ENCODE data around the gene FFAR2. TPM values are rescaled to one million over a fixed set of nuclear protein-coding genes. Genes with fewer than 3 reads are reported as not detected.

Gene FFAR2
- total and polyA plus RNA-seq, 2 donors (not counting 3 experiments of a cell fraction or from before 2014, with no cell fraction given): not detected

- intact Hi-C loops (cut with micrococcal nuclease) (no loop called here), dilution Hi-C loops (cut with MboI; ENCODE audit: extremely low pct_ligation_motif_present, low sequenced_read_pairs) (no loop called here)
- Histone ChIP-seq H2AFZ (ENCODE audit: low read depth, low read length) (no peak overlapping the region), H3K9me3 (replicated peaks; ENCODE audit: control insufficient read depth, insufficient read depth, low read length) (no peaks in the 10 kb centered on the region), H4K20me1 (replicated peaks; ENCODE audit: control insufficient read depth, extremely low read depth, insufficient read depth, low read length) (no peaks in the 10 kb centered on the region), H3K36me3 (ENCODE audit: control insufficient read depth in 2 of 2, extremely low read depth in 1 of 2, insufficient read depth in 2 of 2, low read length in 2 of 2) (no peaks in the 10 kb centered on the region), H3K9me1 (replicated peaks; ENCODE audit: control insufficient read depth, extremely low read depth, insufficient read depth, low read length) (no peaks in the 10 kb centered on the region), H3K79me2 (ENCODE audit: control insufficient read depth, insufficient read depth, low read length) (no peaks in the 10 kb centered on the region), H3K27me3 (ENCODE audit: control insufficient read depth in 2 of 2, insufficient read depth in 2 of 2, low read length in 2 of 2) (peaks cover 0 to under 1% of the 10 kb centered on the region in 2 experiments), H3K27ac (ENCODE audit: insufficient read depth, low read depth, low read length) (no peak overlapping the region), H3K4me3 (replicated peaks in 1 of 3; ENCODE audit: insufficient read depth in 1 of 3, low read depth in 1 of 3, low read length in 3 of 3) (no peak overlapping the region), H3K9ac (replicated peaks; ENCODE audit: extremely low read depth, insufficient read depth, low read length) (no peak overlapping the region), H3K4me2 (ENCODE audit: insufficient read depth, low read length) (no peak overlapping the region), H3K4me1 (ENCODE audit: control insufficient read depth, extremely low read depth, insufficient read depth, low read length) (no peaks in the 10 kb centered on the region)
- TF ChIP-seq FOS (IDR thresholded peaks at IDR 0.05; ENCODE audit: borderline replicate concordance, insufficient read depth, low read length) (no peak), POLR2A (IDR thresholded peaks at IDR 0.05; ENCODE audit: low read depth, low read length) (no peak), MYC (IDR thresholded peaks at IDR 0.05; ENCODE audit: low read depth, low read length) (no peak), JUN (IDR thresholded peaks at IDR 0.05; ENCODE audit: borderline replicate concordance, insufficient read depth, insufficient read length, low read depth) (no peak), GATA2 (IDR thresholded peaks at IDR 0.05; ENCODE audit: insufficient read depth, insufficient read length, low read depth, low read length) (no peak)
- FAIRE-seq (no peak), DNase-seq (ENCODE audit: low read depth, low spot score) (no peak)
- no TSS peak for BruUV-seq (replicated peaks)
- POLR2A ChIA-PET: no interaction called here
- CTCF ChIA-PET: no interaction called here
Measured at GRCh38 chr19:35442091-35442490, 6.0 kb upstream of the FFAR2 start.

- no TSS peak for BruUV-seq (replicated peaks)
- no peak overlapping the region for H3K4me2 ChIP-seq (ENCODE audit: insufficient read depth, low read length)
- H3K4me1 ChIP-seq (ENCODE audit: control insufficient read depth, extremely low read depth, insufficient read depth, low read length): no peaks in the 10 kb centered on the region
- ChIA-PET CTCF (no interaction called here), POLR2A (no interaction called here)
- FAIRE-seq (no peak), DNase-seq (ENCODE audit: low read depth, low spot score) (no peak)
- dilution Hi-C loops (cut with MboI; ENCODE audit: extremely low pct_ligation_motif_present, low sequenced_read_pairs): no loop called here
- no peak overlapping the region for H2AFZ ChIP-seq (ENCODE audit: low read depth, low read length)
- no peaks in the 10 kb centered on the region for H3K9me3 ChIP-seq (replicated peaks; ENCODE audit: control insufficient read depth, insufficient read depth, low read length)
- H3K27ac ChIP-seq (ENCODE audit: insufficient read depth, low read depth, low read length): no peak overlapping the region
- H3K9me1 ChIP-seq (replicated peaks; ENCODE audit: control insufficient read depth, extremely low read depth, insufficient read depth, low read length): no peaks in the 10 kb centered on the region
- TF ChIP-seq JUN (IDR thresholded peaks at IDR 0.05; ENCODE audit: borderline replicate concordance, insufficient read depth, insufficient read length, low read depth): no peak
- TF ChIP-seq, protein P1, sequence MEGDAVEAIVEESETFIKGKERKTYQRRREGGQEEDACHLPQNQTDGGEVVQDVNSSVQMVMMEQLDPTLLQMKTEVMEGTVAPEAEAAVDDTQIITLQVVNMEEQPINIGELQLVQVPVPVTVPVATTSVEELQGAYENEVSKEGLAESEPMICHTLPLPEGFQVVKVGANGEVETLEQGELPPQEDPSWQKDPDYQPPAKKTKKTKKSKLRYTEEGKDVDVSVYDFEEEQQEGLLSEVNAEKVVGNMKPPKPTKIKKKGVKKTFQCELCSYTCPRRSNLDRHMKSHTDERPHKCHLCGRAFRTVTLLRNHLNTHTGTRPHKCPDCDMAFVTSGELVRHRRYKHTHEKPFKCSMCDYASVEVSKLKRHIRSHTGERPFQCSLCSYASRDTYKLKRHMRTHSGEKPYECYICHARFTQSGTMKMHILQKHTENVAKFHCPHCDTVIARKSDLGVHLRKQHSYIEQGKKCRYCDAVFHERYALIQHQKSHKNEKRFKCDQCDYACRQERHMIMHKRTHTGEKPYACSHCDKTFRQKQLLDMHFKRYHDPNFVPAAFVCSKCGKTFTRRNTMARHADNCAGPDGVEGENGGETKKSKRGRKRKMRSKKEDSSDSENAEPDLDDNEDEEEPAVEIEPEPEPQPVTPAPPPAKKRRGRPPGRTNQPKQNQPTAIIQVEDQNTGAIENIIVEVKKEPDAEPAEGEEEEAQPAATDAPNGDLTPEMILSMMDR (IDR thresholded peaks at IDR 0.05; ENCODE audit: extremely low read depth in 1 of 2, insufficient read depth in 1 of 2, low read depth in 1 of 2, low read length in 2 of 2): no peak
- no peak for TF ChIP-seq GATA2 (IDR thresholded peaks at IDR 0.05; ENCODE audit: insufficient read depth, insufficient read length, low read depth, low read length)
- no peak for TF ChIP-seq MYC (IDR thresholded peaks at IDR 0.05; ENCODE audit: low read depth, low read length)
- TF ChIP-seq FOS (IDR thresholded peaks at IDR 0.05; ENCODE audit: borderline replicate concordance, insufficient read depth, low read length): no peak
- intact Hi-C loops (cut with micrococcal nuclease): no loop called here
- no peak overlapping the region for H3K4me3 ChIP-seq (replicated peaks in 1 of 3; ENCODE audit: insufficient read depth in 1 of 3, low read depth in 1 of 3, low read length in 3 of 3)
- no peaks in the 10 kb centered on the region for H3K79me2 ChIP-seq (ENCODE audit: control insufficient read depth, insufficient read depth, low read length)
- no peaks in the 10 kb centered on the region for H3K27me3 ChIP-seq (ENCODE audit: control insufficient read depth in 2 of 2, insufficient read depth in 2 of 2, low read length in 2 of 2)
- H4K20me1 ChIP-seq (replicated peaks; ENCODE audit: control insufficient read depth, extremely low read depth, insufficient read depth, low read length): no peaks in the 10 kb centered on the region
- no peaks in the 10 kb centered on the region for H3K36me3 ChIP-seq (ENCODE audit: control insufficient read depth in 2 of 2, extremely low read depth in 1 of 2, insufficient read depth in 2 of 2, low read length in 2 of 2)
- H3K9ac ChIP-seq (replicated peaks; ENCODE audit: extremely low read depth, insufficient read depth, low read length): no peak overlapping the region
Measured at GRCh38 chr19:35444735-35445134, 3.3 kb upstream of the FFAR2 start.
